Vagina (tissue), 2 donors: ENCODE results near the gene TLDC2.

Source experiments
- CTCF ChIP-seq, 3 experiments: fragments of 450-650 bp in 2 of 3; fragments of 200-600 bp in 1 of 3; sonication (generic) in 1 of 3; IDR thresholded peaks; one replicate each; pipeline ENCODE4 v1.5.1; 2017 to 2019; ENCODE audit warnings: antibody characterized with exemption in 3 of 3, mild to moderate bottlenecking in 2 of 3, moderate library complexity in 2 of 3
- POLR2A ChIP-seq, 2 donors: fragments of 450-650 bp; IDR thresholded peaks; one replicate each; pipeline ENCODE4 v1.6.1; 2017; ENCODE audit warnings: antibody characterized with exemption in 2 of 2, mild to moderate bottlenecking in 2 of 2, moderate library complexity in 2 of 2
- POLR2AphosphoS5 ChIP-seq, 2 donors: sonication (generic); formaldehyde crosslinking; IDR thresholded peaks; one replicate each; pipeline ENCODE4 v1.9.0; 2017; ENCODE audit warnings: antibody characterized with exemption in 2 of 2, mild to moderate bottlenecking in 2 of 2, low read depth in 1 of 2; ENCODE audit not compliant: insufficient read depth in 1 of 2

GRCh38 chr20:36865076-36865860 is 10.7 kb upstream of the TLDC2 start:
- TF ChIP-seq CTCF (IDR thresholded peaks at IDR 0.05) (no peak), POLR2A (IDR thresholded peaks at IDR 0.05) (no peak), POLR2AphosphoS5 (IDR thresholded peaks at IDR 0.05; ENCODE audit: insufficient read depth in 1 of 2, low read depth in 1 of 2) (no peak)
